IMR-90 (cell line): ENCODE data around the gene PSMG3. TPM values are rescaled to one million over a fixed set of nuclear protein-coding genes. Genes with fewer than 3 reads are reported as not detected.

Source experiments
- ATAC-seq: fragments of 200-7000 bp; cut with Tn5 transposase; 2 replicates; pipeline ENCODE4 v1.9.1; 2020; ENCODE audit warnings: low read depth, mild to moderate bottlenecking, moderate library complexity
- BruUV-seq: library from RNA; stranded (reverse); fragments of 400-500 nt; replicated peaks from 2 replicates; lab custom pipeline; 2021; lab: Mats Ljungman, UMichigan
- CTCF ChIA-PET: fragments of 300-600 bp; formaldehyde crosslinking; extraction: SDS; loops from one replicate; lab custom pipeline; 2021; ENCODE audit warnings: antibody characterized with exemption; lab: Yijun Ruan, JAX
- POLR2A ChIA-PET: fragments of 300-600 bp; sonication (Branson Sonifier 250); formaldehyde crosslinking; loops from one replicate; lab custom pipeline; 2022; ENCODE audit warnings: antibody characterized with exemption; ENCODE audit not compliant: unreplicated experiment; lab: Charles Lee
- DNase-seq: peaks from one replicate; pipeline ENCODE4 v3.0.0; 2013
- H2AFZ ChIP-seq: replicated peaks from 2 replicates; pipeline ENCODE3; 2013; ENCODE audit warnings: low read length, mild to moderate bottlenecking; ENCODE audit not compliant: poor library complexity
- H2AK5ac ChIP-seq: 2 replicates; pipeline ENCODE4 v1.6.1; 2013; ENCODE audit warnings: low read depth, low read length, inconsistent platforms
- H2AK9ac ChIP-seq: replicated peaks from 2 replicates; pipeline ENCODE3; 2013; ENCODE audit warnings: mild to moderate bottlenecking, low read depth, low read length, moderate library complexity; ENCODE audit not compliant: poor library complexity
- H2BK120ac ChIP-seq: 2 replicates; pipeline ENCODE4 v1.6.1; 2013; ENCODE audit warnings: low read depth, low read length, inconsistent platforms
- H2BK15ac ChIP-seq: 3 replicates; pipeline ENCODE4 v1.6.1; 2013; ENCODE audit warnings: low read depth, low read length, inconsistent platforms
- H2BK20ac ChIP-seq: 2 replicates; pipeline ENCODE4 v1.6.1; 2013; ENCODE audit warnings: low read depth, mild to moderate bottlenecking, inconsistent platforms, low read length, moderate library complexity
- H2BK5ac ChIP-seq: 2 replicates; pipeline ENCODE4 v1.6.1; 2013; ENCODE audit warnings: mild to moderate bottlenecking, low read depth, low read length, inconsistent platforms; ENCODE audit not compliant: poor library complexity, severe bottlenecking
- H3K14ac ChIP-seq: replicated peaks from 2 replicates; pipeline ENCODE4 v1.6.1; 2013; ENCODE audit warnings: low read depth, low read length, inconsistent platforms
- H3K18ac ChIP-seq: 2 replicates; pipeline ENCODE4 v1.6.1; 2013; ENCODE audit warnings: low read depth, low read length, control low read depth
- H3K23ac ChIP-seq: 2 replicates; pipeline ENCODE4 v1.6.1; 2013; ENCODE audit warnings: low read depth, low read length, inconsistent platforms
- H3K27ac ChIP-seq: 2 replicates; pipeline ENCODE4 v1.5.1; 2013; ENCODE audit warnings: mild to moderate bottlenecking, control low read depth, low read length; ENCODE audit not compliant: insufficient read depth
- H3K27me3 ChIP-seq: 2 replicates; pipeline ENCODE4 v1.6.1; 2013; ENCODE audit warnings: low read length; ENCODE audit not compliant: control insufficient read depth, insufficient read depth
- H3K36me3 ChIP-seq: 2 replicates; pipeline ENCODE4 v1.6.1; 2013; ENCODE audit warnings: low read length, mixed read lengths; ENCODE audit not compliant: control insufficient read depth, insufficient read depth
- H3K4ac ChIP-seq: 2 replicates; pipeline ENCODE4 v1.6.1; 2013; ENCODE audit warnings: low read depth, low read length, inconsistent platforms
- H3K4me1 ChIP-seq: 2 replicates; pipeline ENCODE4 v1.6.1; 2013; ENCODE audit warnings: low read length, mixed read lengths; ENCODE audit not compliant: control insufficient read depth, insufficient read depth
- H3K4me2 ChIP-seq: 2 replicates; pipeline ENCODE4 v1.6.1; 2013; ENCODE audit warnings: low read depth, mild to moderate bottlenecking, control low read depth, low read length, moderate library complexity
- H3K4me3 ChIP-seq: 2 replicates; pipeline ENCODE4 v1.5.1; 2013; ENCODE audit warnings: low read depth, mild to moderate bottlenecking, control low read depth, low read length, moderate library complexity; ENCODE audit not compliant: insufficient read depth
- H3K56ac ChIP-seq: 2 replicates; pipeline ENCODE4 v1.6.1; 2013; ENCODE audit warnings: low read length, inconsistent platforms; ENCODE audit not compliant: insufficient read depth; ENCODE audit errors: extremely low read depth
- H3K79me1 ChIP-seq, 2 experiments: 2 replicates each; pipeline ENCODE4 v1.6.1; 2013; ENCODE audit warnings: low read length in 2 of 2, inconsistent platforms in 1 of 2, low read depth in 1 of 2
- H3K9ac ChIP-seq: 2 replicates; pipeline ENCODE4 v1.6.1; 2013; ENCODE audit warnings: low read depth, low read length, control low read depth
- H3K9me1 ChIP-seq: 2 replicates; pipeline ENCODE4 v1.6.1; 2013; ENCODE audit warnings: low read length, inconsistent platforms; ENCODE audit not compliant: insufficient read depth
- H3K9me3 ChIP-seq: 2 replicates; pipeline ENCODE4 v1.6.1; 2013; ENCODE audit warnings: low read length; ENCODE audit not compliant: control insufficient read depth, insufficient read depth
- H4K20me1 ChIP-seq: 2 replicates; pipeline ENCODE4 v1.6.1; 2013; ENCODE audit warnings: low read length, inconsistent platforms; ENCODE audit not compliant: insufficient read depth
- H4K5ac ChIP-seq: 2 replicates; pipeline ENCODE4 v1.6.1; 2013; ENCODE audit warnings: mild to moderate bottlenecking, low read depth, low read length, control low read depth
- H4K8ac ChIP-seq, 2 experiments: 2 replicates each; pipeline ENCODE4 v1.6.1; 2013; ENCODE audit warnings: low read depth in 2 of 2, low read length in 2 of 2, control low read depth in 1 of 2, inconsistent platforms in 1 of 2
- H4K91ac ChIP-seq: 2 replicates; pipeline ENCODE4 v1.6.1; 2013; ENCODE audit warnings: low read depth, low read length, inconsistent platforms; ENCODE audit not compliant: insufficient read depth
- ELK1 ChIP-seq: fragments of 150-350 bp; IDR thresholded peaks from 2 replicates; pipeline ENCODE4 v1.6.1; 2016; ENCODE audit warnings: low read depth, mild to moderate bottlenecking, low read length, moderate library complexity, borderline replicate concordance
- MAFK ChIP-seq: IDR thresholded peaks from 2 replicates; pipeline ENCODE4 v1.6.1; 2012; ENCODE audit warnings: low read depth, low read length, improper control_type of control experiment
- MXI1 ChIP-seq: IDR thresholded peaks from 2 replicates; pipeline ENCODE4 v1.6.1; 2012; ENCODE audit warnings: low read depth, mild to moderate bottlenecking, low read length, moderate library complexity, borderline replicate concordance
- NFE2L2 ChIP-seq: fragments of 150-350 bp; IDR thresholded peaks from 2 replicates; pipeline ENCODE4 v1.6.1; 2016; ENCODE audit warnings: low read depth, mild to moderate bottlenecking, low read length
- RFX5 ChIP-seq: IDR thresholded peaks from 2 replicates; pipeline ENCODE4 v1.8.0; 2012; ENCODE audit warnings: low read depth, mild to moderate bottlenecking, low read length, moderate library complexity
- WGBS, 2 experiments: methylation state at CpG; one replicate each; pipeline versions ENCODE4 v1.1.5 to v1.1.7; 2013; ENCODE audit warnings: missing lambda C conversion rate in 2 of 2; ENCODE audit not compliant: insufficient read length in 1 of 2; ENCODE audit errors: extremely low coverage in 2 of 2; 5-methylcytosine and 5-hydroxymethylcytosine counted together
- dilution Hi-C: fragments of 300-500 bp; cut with HindIII; formaldehyde crosslinking; loops from one replicate; pipeline ENCODE4 v1.14.3; 2018; ENCODE audit warnings: low sequenced_read_pairs; ENCODE audit not compliant: unreplicated experiment
- in situ Hi-C: fragments of 300-500 bp; cut with MboI; formaldehyde crosslinking; loops from 3 replicates; pipeline ENCODE4 v1.14.3; 2019; ENCODE audit warnings: low sequenced_read_pairs, inconsistent platforms, mixed read lengths
- intact Hi-C: fragments of 100-400 bp; cut with micrococcal nuclease; formaldehyde crosslinking; loops from 2 replicates; pipeline ENCODE4 v1.10.0; 2022
- polyA plus RNA-seq, 3 experiments: library from polyadenylated mRNA; depleted of rRNA; stranded (reverse); fragments of >200 nt; gene quantifications; 2 replicates each; pipeline ENCODE4 v1.2.3, GENCODE V29; 2012; ENCODE audit warnings: low replicate concordance in 1 of 3
- total RNA-seq: library from RNA; depleted of rRNA; stranded (reverse); fragments of >200 nt; gene quantifications from 2 replicates; pipeline ENCODE4 v1.2.3, GENCODE V29; 2012

Gene PSMG3
- total and polyA plus RNA-seq, 2 of the 4 experiments (the other 2 are of a cell fraction), result 37.3 to 54.1 TPM

DNA sequence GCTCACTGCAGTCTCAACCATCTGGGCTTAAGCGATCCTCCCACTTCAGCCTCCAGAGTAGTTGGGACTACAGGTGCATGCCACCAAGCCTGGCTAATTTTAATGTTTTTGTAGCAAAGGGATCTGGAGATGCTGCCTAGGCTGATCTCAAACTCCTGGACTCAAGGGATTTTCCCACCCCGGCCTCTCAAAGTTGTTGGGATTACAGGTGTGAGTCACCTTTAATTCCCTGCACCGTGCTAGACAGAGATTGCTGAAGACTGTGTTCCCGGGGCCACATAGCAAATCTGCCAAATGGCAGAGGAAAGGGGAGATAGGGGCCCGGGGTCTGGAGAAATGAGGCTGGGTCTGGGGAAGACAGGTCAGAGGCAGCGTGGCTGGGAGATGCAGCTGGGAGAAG lies 20.6 kb upstream of the PSMG3 start:
- H3K18ac ChIP-seq, result no peak overlapping the region
- intact Hi-C loops, result no loop called here
- H3K56ac ChIP-seq, result no peak overlapping the region
- no peak overlapping the region for H3K23ac ChIP-seq
- no peaks in the 10 kb centered on the region; the same call in 1 of the 2 replicates for H4K20me1 ChIP-seq
- no peaks in the 10 kb centered on the region for H3K36me3 ChIP-seq
- DNase-seq (no peak), ATAC-seq (no peak)
- H2BK20ac ChIP-seq, result no peak overlapping the region
- H2BK5ac ChIP-seq, result no peak overlapping the region
- H3K9ac ChIP-seq, result no peak overlapping the region
- H3K9me3 ChIP-seq, result peaks cover 13% of the 10 kb centered on the region
- no peak overlapping the region for H4K91ac ChIP-seq
- dilution Hi-C loops, result no loop called here
- H3K4me1 ChIP-seq, result no peaks in the 10 kb centered on the region
- H4K5ac ChIP-seq, result no peak overlapping the region
- no peak overlapping the region for H2BK15ac ChIP-seq
- 65% methylated on average over 3 of the region's 6 CpGs; no CpG with 5 or more reads in 1 of the 2 experiments for WGBS, 2 experiments
- H3K79me1 ChIP-seq, result no peaks in the 10 kb centered on the region
- no peak overlapping the region for H2BK120ac ChIP-seq
- POLR2A ChIA-PET, result no interaction called here
- H2AK5ac ChIP-seq, result no peak overlapping the region
- no peak overlapping the region for H2AK9ac ChIP-seq
- no peak overlapping the region for H4K8ac ChIP-seq
- H3K27me3 ChIP-seq, result peaks cover 51% of the 10 kb centered on the region
- H3K4me2 ChIP-seq, result no peak overlapping the region
- H3K4me3 ChIP-seq, result no peak overlapping the region
- in situ Hi-C loops, result no loop called here
- BruUV-seq, result no TSS peak
- CTCF ChIA-PET, result no interaction called here
- H3K4ac ChIP-seq, result no peak overlapping the region
- TF ChIP-seq RFX5, result no peak
- no peak for TF ChIP-seq NFE2L2
- no peak for TF ChIP-seq MAFK
- no peak for TF ChIP-seq MXI1
- TF ChIP-seq ELK1, result no peak
- no peak overlapping the region for H2AFZ ChIP-seq
- H3K14ac ChIP-seq, result no peak overlapping the region
- no peak overlapping the region for H3K27ac ChIP-seq
- no peaks in the 10 kb centered on the region for H3K9me1 ChIP-seq
